ENCODE results near the gene PHGDH.
"Not testable (repeated sequence)": the region's sequence is repeated elsewhere in the genome, so short reads cannot be mapped to it uniquely, and the experiment has no call there.

The PHGDH gene

DNA sequence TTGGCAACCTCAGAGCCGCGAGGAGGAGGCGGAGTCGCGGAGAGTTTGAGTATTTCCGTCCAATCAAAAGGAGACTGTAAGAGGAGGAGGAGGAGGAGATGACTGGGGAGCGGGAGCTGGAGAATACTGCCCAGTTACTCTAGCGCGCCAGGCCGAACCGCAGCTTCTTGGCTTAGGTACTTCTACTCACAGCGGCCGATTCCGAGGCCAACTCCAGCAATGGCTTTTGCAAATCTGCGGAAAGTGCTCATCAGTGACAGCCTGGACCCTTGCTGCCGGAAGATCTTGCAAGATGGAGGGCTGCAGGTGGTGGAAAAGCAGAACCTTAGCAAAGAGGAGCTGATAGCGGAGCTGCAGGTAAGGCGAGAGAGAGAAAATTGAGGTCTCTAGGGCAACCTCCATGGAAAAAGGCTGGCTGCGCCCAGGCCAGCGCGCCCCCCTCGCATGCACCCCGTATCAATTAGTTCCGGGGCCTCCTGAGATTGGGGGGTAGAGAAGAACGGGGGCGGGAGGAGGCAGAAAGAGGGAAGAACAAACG is at the start of gene PHGDH:
Gene PHGDH, plus strand, starts transcription at position 131 of the 538 bp plus-strand sequence. Its CDS starts 89 bp downstream, at position 220.
- in situ Hi-C loops (cut with MboI; ENCODE audit: low sequenced_read_pairs) = no loop called here

DNA sequence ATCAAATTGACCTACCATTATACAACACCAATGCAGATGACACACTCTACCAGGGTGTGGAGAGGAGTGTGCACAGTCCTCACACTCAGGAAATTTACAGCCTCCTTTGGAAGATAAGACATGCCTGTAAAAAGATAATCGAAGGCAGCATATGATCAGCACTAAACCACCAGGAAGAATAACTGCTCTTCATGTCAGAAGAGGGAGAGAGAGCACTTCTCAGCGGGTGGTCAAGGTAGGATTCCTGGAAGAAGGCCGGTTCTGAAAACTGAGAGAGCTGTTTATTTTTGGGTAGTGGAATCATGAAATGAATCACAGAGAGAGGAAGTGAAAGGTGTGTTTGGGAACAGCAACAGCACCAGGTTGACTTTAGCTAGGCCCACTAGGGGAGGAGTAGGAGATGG is 49.7 kb upstream of the PHGDH start:
- in situ Hi-C loops (cut with MboI; ENCODE audit: low sequenced_read_pairs) = no loop called here

DNA sequence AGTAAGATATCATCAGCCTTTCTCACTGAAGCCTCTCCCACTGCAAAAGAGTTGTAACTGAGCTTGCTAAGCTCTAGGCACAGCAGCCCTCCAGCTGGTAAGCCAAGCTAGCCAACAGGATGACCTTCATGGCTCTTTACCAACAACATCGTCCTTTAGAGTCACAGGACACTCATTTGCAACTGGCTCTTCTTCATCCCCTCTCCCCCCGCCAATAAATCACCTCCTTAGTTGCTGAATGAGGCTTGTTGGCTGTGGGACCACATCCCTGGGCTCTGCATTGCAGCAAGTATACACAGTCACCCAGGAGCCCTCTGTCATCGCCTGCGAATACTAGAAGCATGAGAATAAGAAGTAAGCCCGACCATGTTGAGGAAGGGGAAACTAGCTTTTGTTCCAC is 47.7 kb upstream of the PHGDH start:
- in situ Hi-C loops (cut with MboI; ENCODE audit: low sequenced_read_pairs) = no loop called here

DNA sequence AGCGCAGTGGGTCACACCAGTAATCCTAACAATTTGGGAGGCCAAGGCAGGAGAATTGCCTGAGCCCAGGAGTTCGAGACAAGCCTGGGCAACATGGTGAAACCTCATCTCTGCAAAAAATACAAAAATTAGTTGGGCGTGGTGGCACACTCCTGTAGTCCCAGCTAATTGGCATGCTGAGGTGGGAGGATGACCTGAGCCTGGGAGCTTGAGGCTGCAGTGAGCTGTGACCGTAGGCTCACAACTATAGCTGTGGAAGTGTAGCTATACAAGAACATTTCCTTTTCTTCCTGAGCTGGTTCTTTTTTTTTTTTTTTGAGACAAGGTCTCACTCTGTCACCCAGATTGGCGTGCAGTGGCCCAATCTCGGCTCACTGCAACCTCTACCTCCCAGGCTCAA is 44.6 kb upstream of the PHGDH start:
- in situ Hi-C loops (cut with MboI; ENCODE audit: low sequenced_read_pairs) = no loop called here

DNA sequence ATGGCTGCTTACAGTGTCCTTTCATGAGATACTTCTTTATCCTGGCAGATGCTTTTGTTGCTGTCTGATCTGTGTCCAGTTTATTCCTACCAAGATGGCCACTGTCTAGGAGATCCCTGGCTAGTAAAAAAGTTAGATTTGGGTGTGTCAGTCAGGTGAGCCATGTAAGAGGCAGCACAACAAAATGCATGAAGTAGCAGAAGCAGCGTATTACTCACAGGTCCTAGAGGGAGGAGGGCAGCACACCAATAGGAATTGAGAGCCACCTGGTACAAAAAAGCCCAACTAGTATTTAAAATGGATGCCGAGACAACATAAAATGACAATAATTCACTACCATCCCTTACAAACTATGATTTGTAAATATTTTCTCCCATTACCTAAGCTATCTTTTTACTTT is 40.8 kb upstream of the PHGDH start:
- in situ Hi-C loops (cut with MboI; ENCODE audit: low sequenced_read_pairs) = no loop called here

DNA sequence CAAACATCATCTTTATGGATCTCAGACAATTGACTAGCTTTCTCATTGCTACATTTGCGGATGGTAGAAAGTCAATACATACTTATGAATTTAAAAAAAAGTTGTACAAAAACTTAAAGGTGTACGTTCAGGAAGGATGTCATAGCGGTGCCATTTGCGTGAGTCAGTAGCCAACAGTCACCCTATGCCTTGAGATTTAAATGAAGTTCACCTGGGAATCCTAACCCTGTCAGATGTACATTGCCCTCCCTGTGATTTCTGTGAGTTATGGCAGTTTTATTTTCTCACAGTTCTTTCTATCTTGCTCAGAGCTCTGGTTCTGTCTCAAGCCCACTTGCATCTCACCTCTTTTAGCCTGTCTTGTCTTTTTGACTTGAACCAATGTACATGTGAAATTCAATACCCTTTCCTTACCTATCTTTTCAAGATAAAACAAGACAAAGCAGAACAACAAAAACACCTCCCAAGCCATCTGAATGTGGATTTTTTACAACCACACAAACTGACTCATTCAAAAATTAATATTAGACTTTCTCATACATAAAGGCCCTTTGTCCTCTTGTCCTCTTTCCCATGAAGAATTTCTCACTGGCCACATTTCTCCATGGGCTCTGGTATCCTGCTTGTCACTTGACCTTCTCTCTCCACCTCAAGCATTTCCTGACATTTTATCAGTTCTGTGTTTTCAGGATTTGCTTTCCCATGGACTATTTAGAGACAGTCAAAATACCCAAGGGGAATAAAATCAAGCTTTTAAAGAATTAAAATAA is 38.4 kb upstream of the PHGDH start:
- in situ Hi-C loops (cut with MboI; ENCODE audit: low sequenced_read_pairs) = no loop called here

- in situ Hi-C loops (cut with MboI; ENCODE audit: low sequenced_read_pairs) = no loop called here
These were observed 37.6 kb upstream of the PHGDH start for GRCh38 chr1:119674111-119674526.

- in situ Hi-C loops (cut with MboI; ENCODE audit: low sequenced_read_pairs) = no loop called here
These were observed 36.9 kb upstream of the PHGDH start for GRCh38 chr1:119674835-119675289.

DNA sequence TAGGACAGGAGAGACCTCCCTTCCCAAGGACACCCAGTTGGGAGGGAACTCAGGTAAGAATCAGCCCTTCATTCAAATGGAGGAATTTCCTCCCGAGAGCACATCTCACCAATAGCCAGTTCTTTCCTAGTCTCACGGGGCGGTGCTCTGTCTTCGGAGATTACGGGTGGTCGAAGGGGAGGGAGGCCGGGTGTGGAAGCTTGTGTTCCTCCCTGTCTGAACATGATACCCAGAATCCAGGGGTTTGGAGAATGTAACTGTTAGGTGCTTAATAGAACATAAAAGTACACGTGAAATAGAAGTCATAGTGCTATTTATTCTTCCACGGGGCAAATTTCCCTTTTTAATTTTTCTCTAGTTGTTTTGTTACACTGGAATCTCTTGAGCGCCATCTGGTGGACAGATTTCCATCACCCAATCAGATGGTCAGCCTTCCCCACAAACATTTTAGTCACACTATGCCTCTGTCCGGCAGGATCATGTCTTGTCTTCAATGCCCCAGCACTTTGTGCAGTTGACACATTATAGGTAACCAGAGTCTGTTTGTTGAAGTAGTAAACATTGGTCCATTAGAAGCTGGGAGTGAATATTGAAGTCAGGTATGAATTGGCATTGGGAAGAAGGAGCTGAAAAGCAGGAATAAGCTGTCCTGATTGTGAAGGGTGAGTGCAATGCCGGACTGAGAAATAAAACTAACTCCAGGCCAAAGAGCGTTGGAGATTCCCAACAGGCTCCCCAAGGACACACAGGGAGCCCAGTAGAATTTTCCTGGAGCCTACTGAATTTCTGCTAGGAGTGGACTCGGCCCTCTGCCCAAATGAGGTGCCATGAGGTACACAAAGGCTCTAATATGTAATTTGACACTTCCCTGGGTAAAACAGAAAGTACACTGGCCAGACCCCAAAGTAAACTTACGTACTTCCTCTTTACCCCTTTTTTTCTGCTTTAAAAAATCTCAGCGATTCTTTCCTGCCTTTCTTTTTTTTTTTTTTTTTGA is 36.1 kb upstream of the PHGDH start:
- in situ Hi-C loops (cut with MboI; ENCODE audit: low sequenced_read_pairs) = no loop called here

DNA sequence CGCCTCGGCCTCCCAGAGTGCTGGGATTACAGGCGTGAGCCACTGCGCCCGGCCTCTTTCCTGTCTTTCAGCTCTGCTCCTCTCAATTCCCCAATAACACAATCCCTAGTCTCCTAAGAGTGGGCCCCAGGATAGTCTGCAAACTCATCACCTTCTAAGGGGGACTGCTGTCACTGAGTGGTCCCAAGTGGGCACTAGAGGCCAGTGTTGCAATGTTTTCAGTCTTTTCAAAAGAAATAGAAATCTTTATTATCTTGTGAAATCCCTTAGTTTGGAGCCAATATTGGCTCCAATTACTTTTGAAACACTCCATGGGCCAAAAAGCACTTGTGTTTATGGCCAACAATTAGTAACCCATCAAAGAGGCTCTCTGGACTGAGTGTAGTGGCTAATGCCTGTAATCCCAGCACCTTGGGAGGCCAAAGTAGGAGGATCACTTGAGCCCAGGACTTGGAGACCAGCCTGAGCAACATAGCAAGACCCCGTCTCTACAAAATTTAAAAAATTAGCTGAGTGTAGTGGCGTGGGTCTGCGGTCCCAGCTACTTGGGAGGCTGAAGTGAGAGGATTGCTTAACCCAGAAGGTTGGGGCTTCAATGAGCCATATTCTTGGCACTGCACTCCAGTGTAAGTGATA is 35.0 kb upstream of the PHGDH start:
- in situ Hi-C loops (cut with MboI; ENCODE audit: low sequenced_read_pairs) = no loop called here

DNA sequence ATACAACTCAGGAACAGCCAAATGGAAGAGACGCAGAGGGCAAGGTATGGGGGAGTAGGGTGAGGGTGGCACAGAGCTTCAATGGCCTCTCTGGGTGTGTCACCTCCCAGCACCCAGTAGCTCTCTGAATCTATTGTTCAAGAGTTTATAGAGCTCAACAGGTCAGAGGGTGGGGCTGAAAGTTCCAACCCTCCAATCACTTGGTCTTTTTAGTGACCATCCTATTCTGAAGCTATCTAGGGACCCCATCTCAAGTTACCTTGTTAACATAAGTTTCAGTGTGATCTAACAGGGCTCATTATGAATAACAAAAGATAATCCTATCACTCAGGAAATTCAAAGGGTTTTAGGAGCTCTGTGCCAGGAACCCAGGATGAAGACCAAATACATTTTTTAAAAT is 32.5 kb upstream of the PHGDH start:
- in situ Hi-C loops (cut with MboI; ENCODE audit: low sequenced_read_pairs) = no loop called here

DNA sequence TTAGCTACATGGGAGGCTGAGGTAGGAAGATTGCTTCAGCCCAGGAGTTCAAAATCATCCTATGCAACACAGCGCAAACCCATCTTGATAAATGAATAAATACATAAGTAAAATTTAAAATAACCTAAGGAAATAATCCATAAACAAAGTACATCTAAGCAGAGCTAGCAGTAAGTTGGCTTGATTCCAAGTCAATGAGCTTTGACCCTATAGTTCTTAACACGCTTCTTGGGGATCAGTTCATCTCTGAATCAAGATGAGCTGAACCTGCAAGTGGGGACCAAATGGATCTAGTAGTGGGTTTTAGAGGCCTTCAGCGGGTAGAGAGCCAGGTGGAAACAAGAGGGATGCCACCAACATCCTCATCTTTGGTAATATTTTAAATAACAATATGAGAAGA is 31.5 kb upstream of the PHGDH start:
- in situ Hi-C loops (cut with MboI; ENCODE audit: low sequenced_read_pairs) = no loop called here

GRCh38 chr1:119680723-119681122 is 31.0 kb upstream of the PHGDH start:
- in situ Hi-C loops (cut with MboI; ENCODE audit: low sequenced_read_pairs) = no loop called here

DNA sequence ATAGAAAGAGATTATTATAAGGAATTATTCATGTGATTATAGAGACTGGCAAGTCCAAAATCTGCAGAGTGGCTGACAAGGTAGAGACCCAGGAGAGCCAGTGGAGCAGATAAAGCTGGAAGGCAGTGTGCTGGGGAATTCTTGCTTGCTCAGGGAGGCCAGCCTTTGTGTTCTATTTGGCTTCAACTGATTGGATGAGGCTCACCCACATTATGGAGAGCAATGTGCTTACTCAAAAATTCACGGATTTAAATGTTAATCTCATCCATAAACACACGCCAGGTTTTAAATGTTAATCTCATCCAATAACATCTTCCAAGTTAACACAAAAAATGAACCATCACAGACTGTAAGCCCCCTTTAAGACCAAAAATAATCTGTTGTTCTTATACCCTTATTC is 30.2 kb upstream of the PHGDH start:
- in situ Hi-C loops (cut with MboI; ENCODE audit: low sequenced_read_pairs) = no loop called here

- in situ Hi-C loops (cut with MboI; ENCODE audit: low sequenced_read_pairs) = no loop called here
These were observed 29.6 kb upstream of the PHGDH start for GRCh38 chr1:119682141-119682540.

- in situ Hi-C loops (cut with MboI; ENCODE audit: low sequenced_read_pairs) = no loop called here
These were observed 27.8 kb upstream of the PHGDH start for GRCh38 chr1:119683893-119684292.

GRCh38 chr1:119686661-119687060 is 25.1 kb upstream of the PHGDH start:
- in situ Hi-C loops (cut with MboI; ENCODE audit: low sequenced_read_pairs) = no loop called here

DNA sequence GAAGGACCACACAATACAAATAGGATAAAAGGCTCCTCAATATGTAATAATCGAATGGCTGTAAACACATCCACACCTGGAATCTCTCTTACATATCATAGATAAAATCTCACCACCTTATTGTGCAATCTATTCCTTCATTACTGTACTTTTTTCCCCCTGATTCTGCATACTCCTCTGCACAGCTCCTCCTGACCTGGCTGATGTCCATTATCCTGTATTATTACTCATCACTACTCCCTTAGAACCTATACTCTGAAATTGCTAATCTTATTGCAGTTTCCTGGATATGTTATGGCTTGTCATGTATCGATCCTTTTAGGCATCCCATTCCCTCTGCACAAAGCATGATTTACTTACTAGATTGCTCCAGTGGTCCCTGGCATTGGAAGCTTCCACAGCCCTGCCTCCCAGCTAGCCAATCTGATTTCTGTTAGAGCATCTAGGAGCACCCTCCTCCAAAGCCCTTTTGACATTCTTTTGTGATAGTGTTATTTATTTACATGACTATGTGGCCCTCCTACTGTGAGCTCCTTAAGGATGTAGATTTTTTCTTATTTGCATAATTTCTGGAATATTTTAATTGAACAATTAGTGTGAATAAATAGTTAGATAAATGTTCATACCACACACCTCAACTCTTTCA is 24.2 kb upstream of the PHGDH start:
- in situ Hi-C loops (cut with MboI; ENCODE audit: low sequenced_read_pairs) = no loop called here

- in situ Hi-C loops (cut with MboI; ENCODE audit: low sequenced_read_pairs) = no loop called here
These were observed 22.9 kb upstream of the PHGDH start for GRCh38 chr1:119688810-119689209.

GRCh38 chr1:119689511-119689910 is 22.2 kb upstream of the PHGDH start:
- in situ Hi-C loops (cut with MboI; ENCODE audit: low sequenced_read_pairs) = no loop called here

DNA sequence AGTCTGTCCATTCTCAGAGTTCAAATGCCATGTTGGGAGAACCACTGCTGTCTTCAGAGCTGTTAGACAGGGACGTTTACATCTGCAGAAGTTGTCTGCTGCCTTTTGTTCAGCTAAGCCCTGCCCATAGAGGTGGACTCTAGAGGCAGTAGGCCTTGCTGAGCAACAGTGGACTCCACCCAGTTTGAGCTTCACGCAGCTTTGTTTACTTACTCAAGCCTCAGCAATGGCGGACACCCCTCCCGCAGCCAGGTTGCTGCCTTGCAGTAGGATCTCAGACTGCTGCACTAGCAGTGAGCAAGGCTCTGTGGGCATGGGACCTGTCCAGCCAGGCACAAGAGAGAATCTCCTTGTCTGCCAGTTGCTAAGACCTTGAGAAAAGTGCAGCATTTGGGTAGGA is 14.9 kb upstream of the PHGDH start:
- in situ Hi-C loops (cut with MboI; ENCODE audit: low sequenced_read_pairs) = not testable (repeated sequence)

Data from hTERT RPE-1 (cell line).